ENCODE data around the gene NMNAT1. TPM values are rescaled to one million over a fixed set of nuclear protein-coding genes. Genes with fewer than 3 reads are reported as not detected.
"Not testable (repeated sequence)": the region's sequence is repeated elsewhere in the genome, so short reads cannot be mapped to it uniquely, and the experiment has no call there.

The NMNAT1 gene
- total RNA-seq, 1 donor from 2014 or later, result 8.1 TPM

GRCh38 chr1:9922342-9922741, 20.9 kb upstream of the NMNAT1 start:
- no peak for ATAC-seq

- no peak for ATAC-seq
These were observed 16.0 kb upstream of the NMNAT1 start for GRCh38 chr1:9927259-9927658.

- ATAC-seq, result no peak
These were observed 13.6 kb upstream of the NMNAT1 start for GRCh38 chr1:9929431-9930385.

- peak; percentile 55 for ATAC-seq
These were observed 806 bp upstream of the NMNAT1 start for GRCh38 chr1:9942399-9942938.

DNA sequence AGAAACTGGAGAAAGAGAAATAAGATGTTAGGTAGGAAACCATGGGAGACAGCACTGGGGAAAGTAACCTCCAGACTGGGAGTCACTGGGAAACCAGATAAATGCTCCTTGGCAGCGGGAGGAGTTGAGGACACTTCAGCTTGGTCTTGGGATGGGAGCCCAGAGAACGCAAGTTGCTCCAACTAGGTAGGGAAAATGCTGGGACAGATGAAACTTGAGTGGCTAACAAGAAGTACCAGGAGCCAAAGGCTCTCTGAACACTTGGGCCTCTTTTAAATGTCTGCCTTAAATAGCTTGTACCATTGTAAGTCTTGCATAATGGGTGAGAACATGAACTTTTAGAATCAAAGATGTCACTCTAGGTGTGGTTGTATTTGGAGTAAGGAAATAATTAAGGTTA, 3.0 kb downstream of the NMNAT1 start:
- no peak for ATAC-seq

- ATAC-seq, result no peak
These were observed 14.5 kb downstream of the NMNAT1 start for GRCh38 chr1:9957726-9958125.

- no peak for ATAC-seq
These were observed 16.7 kb downstream of the NMNAT1 start for GRCh38 chr1:9960011-9960410.

DNA sequence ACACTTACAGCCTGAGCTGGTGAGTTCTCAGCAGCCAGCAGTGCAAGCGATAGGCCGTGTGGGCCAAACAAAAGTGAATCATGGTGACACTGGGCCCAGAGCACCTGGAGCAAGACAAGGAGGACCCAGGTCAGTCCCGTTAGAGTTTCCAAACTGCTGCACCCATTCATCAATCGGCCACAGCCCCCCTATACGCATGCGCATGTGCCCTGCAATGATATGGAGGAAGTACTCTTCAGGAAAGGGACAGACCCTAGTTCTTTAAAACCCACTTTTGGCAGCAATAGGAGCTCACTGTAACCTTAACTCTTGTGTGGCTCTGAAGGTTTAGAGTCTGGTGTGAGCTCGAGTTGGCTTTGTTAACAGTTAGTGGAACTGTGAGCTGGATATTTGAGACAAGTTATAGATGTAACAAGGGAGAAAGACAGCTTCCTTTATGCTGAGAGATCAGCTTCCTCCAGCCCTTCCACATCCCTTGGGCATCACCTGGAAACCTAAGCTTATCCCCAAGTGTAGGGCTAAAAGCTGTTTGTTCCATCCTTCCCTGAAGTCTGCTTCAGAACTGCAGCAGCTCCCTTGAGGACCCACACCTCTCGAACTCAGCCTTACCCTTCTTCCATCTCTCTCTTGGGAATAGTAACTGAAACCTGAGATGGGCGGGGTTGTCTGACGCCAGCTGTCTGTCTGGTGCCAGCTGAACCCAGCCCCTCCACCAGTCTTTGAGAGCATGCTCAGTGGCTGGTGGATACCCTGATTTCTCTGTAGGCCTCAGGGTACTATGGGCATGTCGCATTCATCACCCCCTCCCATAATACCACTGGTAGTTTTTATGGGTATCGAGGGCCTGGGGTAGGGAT, 17.7 kb downstream of the NMNAT1 start:
- no peak for ATAC-seq

- no peak for ATAC-seq
These were observed 41.0 kb downstream of the NMNAT1 start for GRCh38 chr1:9984253-9984652.

DNA sequence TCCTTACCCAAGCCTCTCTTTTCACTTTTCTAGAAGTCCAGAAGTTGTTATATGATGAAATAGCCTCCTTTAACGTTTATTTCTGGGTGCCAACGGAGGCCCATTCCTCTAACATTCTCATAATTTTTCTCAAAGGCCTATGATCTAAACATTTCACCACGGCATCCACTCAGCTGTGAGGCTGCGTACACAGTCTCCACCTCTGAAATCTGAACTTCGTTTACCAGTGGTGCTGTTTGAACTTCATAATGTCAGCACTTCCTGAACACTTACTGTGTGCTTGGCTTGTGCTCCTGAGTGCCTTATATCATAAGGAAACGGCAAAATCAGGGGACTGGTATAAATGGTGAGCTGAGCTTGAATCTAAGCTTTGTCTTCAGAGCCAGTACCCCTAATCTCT, 41.7 kb downstream of the NMNAT1 start:
- ATAC-seq, result no peak

GRCh38 chr1:9989773-9990172, 46.5 kb downstream of the NMNAT1 start:
- ATAC-seq, result no peak

- no peak for ATAC-seq
These were observed 47.7 kb downstream of the NMNAT1 start for GRCh38 chr1:9990944-9991343.

DNA sequence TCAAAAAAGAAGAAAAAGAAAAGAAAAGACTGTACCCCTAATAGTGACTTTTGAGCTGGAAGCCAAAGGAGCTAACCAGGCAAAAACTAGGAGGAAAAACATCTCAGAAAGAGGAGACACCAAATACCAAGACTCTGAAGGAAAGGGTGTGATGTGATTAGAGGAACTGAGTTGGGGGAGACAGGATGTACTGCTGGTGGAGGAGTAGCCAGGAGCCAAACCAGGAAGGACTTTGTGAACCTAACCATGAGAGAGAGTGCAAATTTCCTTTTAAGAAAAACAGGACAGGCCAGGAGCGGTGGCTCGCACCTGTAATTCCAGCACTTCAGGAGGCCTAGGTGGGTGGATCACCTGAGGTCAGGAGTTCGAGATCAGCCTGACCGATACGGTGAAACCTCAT, 49.6 kb downstream of the NMNAT1 start:
- no peak for ATAC-seq

DNA sequence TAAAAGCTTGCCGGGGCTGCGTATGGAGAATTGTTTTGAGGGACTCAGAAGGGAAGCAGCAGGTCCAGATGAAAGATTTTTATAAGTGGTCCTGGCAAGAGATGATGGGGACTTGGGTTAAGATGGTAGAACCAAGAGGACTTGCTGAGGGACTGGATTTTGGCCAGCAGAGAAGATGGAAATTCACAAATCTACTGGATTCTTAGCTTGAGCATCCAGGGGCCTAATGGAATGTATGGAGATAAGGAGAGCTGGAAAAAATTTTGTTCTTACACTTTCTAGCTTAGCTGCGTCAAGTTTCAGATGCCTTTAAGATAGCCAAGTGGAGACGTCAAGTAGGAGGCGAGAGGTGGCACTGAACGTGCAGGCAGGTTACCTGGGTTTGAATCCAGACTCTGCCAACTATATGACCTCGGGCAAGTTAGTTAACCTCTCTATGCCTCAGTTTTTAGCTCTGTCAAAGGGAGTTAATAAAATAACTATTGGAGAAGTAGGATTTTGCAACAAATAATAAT, 50.3 kb downstream of the NMNAT1 start:
- no peak for ATAC-seq

DNA sequence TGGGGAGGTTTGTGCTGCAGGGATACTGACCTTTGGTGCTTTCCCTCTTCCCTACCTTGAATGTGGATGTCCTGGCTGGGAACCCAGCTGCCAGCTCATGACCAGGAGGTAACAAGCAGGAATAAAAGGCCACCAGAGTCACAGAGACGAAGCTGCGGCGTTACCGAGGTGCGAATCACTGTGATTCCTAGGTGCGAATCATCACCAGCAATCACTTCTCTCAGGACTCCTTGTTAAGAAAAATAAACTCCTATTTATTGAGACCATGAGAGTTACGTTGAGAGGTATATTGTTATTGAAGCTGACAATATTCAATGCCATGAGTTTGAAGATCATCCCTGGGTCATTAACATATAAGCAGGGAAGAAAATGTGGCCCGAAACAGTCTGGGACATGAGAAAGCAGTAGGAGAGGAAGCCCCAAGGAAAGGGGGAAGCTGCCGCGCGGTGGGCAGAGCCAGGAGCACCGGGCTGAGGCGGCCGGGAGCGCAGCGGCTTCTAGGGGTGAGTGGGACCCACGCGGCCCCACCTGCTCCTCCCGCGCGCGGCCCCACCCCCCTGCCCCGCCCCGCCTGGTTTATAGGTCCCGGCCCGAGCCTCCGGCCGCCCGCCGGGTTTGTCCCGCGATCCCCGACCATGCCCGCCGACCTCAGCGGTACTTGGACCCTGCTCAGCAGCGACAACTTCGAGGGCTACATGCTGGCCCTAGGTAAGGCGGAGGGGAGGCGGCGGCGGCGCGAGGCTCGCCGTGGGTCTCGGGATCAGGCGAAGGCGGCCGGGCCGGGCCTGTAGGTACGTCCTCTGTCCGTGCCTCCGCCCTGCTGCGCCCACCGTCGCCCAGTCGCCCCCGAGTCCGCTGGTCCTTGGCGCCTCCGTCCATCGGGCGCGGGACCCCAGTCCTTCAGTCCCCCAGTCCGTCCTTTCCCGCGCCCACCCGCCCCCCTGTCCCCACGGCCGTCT, 53.6 kb downstream of the NMNAT1 start, which contains the start of gene RBP7:
TSS of gene RBP7 (plus strand) at position 605 of the 959 bp plus-strand sequence. CDS start at position 636, 31 bp downstream.
- ATAC-seq, result peak; percentile 66

DNA sequence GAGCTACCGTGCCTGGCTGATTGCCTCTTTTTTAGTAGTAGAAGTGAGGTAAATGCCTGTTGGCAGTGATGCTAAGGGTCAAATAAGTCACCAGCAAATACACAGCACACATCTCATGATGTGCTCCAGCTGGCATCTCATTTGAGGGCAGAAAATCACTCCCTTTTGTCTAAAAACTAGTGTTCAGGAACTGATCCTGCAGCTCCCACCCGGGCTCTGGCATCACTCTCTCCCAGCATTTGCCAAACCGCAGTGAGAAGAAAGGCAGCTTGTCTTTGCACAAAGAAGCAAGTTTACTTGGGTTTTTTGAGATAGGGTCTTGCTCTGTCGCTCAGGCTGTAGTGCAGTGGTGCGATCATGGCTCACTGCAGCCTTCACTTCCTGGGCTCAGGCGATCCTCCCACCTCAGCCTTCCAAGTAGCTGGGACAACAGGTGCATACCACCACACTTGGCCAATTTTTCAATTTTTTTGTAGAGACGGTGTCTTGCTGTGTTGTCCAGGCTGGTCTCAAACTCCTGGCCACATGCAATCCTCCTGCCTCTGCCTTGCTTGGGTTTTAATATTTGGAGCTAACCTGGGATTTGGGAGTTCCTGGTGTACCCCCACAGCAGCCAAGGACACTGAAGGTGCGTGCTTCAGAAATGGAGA, 57.9 kb downstream of the NMNAT1 start:
- ATAC-seq, result no peak

- ATAC-seq, result not testable (repeated sequence)
These were observed 62.0 kb downstream of the NMNAT1 start for GRCh38 chr1:10005248-10005647.

- no peak for ATAC-seq
These were observed 63.9 kb downstream of the NMNAT1 start for GRCh38 chr1:10007169-10007568.

DNA sequence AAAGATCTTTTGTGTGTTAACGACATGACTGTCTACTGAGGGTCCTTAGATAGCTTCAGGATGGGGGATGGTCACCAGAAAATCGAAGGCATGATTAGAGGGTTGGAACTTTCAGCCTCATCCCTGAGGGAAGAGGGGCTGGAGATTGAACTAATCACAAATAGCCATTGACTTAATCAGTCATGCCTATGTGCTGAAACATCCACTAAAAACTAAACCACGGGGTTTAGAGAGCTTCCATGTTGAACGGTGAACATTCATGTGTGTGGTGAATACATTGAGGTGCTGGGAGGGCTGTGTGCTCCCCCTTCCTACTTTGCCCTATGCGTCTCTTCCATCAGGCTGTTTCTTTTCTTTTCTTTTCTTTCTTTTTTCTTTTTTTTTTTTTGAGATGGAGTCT, 70.7 kb downstream of the NMNAT1 start:
- ATAC-seq, result no peak

GRCh38 chr1:10019561-10019960, 76.3 kb downstream of the NMNAT1 start:
- ATAC-seq, result no peak

GRCh38 chr1:10020086-10020485, 76.8 kb downstream of the NMNAT1 start:
- no peak for ATAC-seq

Measured in esophagus mucosa (tissue), 1 donor.